MCF 10A (cell line): Measurements from ENCODE around the gene EGFL7. TPM values are rescaled to one million over a fixed set of nuclear protein-coding genes. Genes with fewer than 3 reads are reported as not detected.

ENCODE experiments used
- BruUV-seq: library from RNA; stranded (reverse); fragments of 400-500 nt; replicated peaks from 2 replicates; lab custom pipeline; 2021; lab: Mats Ljungman, UMichigan
- CTCF ChIA-PET: fragments of 300-600 bp; sonication (Branson Sonifier 250); formaldehyde crosslinking; extraction: SDS; loops from one replicate; lab custom pipeline; 2021; ENCODE audit warnings: antibody characterized with exemption, inconsistent platforms; lab: Yijun Ruan, JAX
- POLR2A ChIA-PET: fragments of 300-600, 350-650 bp; sonication (Branson Sonifier 250); formaldehyde crosslinking; extraction: SDS; loops from one replicate; lab custom pipeline; 2020; ENCODE audit warnings: antibody characterized with exemption, inconsistent platforms; lab: Yijun Ruan, JAX
- DNase-seq: peaks from one replicate; pipeline ENCODE4 v3.0.0-alpha.2; 2018; ENCODE audit not compliant: unreplicated experiment
- H3K27ac Mint-ChIP-seq: one replicate; pipeline ENCODE4 v1.8.0; 2022; ENCODE audit warnings: mild to moderate bottlenecking, low read depth, mixed read lengths; ENCODE audit not compliant: unreplicated experiment
- H3K27me3 Mint-ChIP-seq: one replicate; pipeline ENCODE4 v1.8.0; 2022; ENCODE audit warnings: mixed read lengths; ENCODE audit not compliant: insufficient read depth, unreplicated experiment
- H3K36me3 Mint-ChIP-seq: one replicate; pipeline ENCODE4 v1.8.0; 2022; ENCODE audit warnings: mild to moderate bottlenecking, moderate library complexity, mixed read lengths; ENCODE audit not compliant: insufficient read depth, unreplicated experiment
- H3K4me1 Mint-ChIP-seq: one replicate; pipeline ENCODE4 v1.8.0; 2022; ENCODE audit warnings: mixed read lengths; ENCODE audit not compliant: insufficient read depth, unreplicated experiment
- H3K4me3 Mint-ChIP-seq: one replicate; pipeline ENCODE4 v1.8.0; 2022; ENCODE audit warnings: mild to moderate bottlenecking, moderate library complexity, mixed read lengths; ENCODE audit not compliant: unreplicated experiment
- H3K9me3 Mint-ChIP-seq: one replicate; pipeline ENCODE4 v1.8.0; 2022; ENCODE audit warnings: mixed read lengths; ENCODE audit not compliant: unreplicated experiment
- CTCF ChIP-seq: fragments of 200-600 bp; IDR thresholded peaks from one replicate; pipeline ENCODE4 v1.8.0; 2022; ENCODE audit warnings: antibody characterized with exemption, mild to moderate bottlenecking; ENCODE audit not compliant: unreplicated experiment
- intact Hi-C: fragments of 100-400 bp; cut with micrococcal nuclease; formaldehyde crosslinking; loops from 2 replicates; pipeline ENCODE4 v1.14.1; 2022
- total RNA-seq: library from RNA; stranded (reverse); gene quantifications from 2 replicates; pipeline ENCODE4 v1.2.3, GENCODE V29; 2022

The EGFL7 gene
- total RNA-seq, 1 experiment from 2014 or later, result 3.9 TPM

- H3K27me3 Mint-ChIP-seq, result peaks cover 12% of the 10 kb centered on the region
- DNase-seq, result no peak
- no peaks in the 10 kb centered on the region for H3K36me3 Mint-ChIP-seq
- no TSS peak for BruUV-seq
- H3K4me1 Mint-ChIP-seq, result no peaks in the 10 kb centered on the region
- ChIA-PET CTCF (interaction anchor here (0.6 kb wide), 1 partner anchor 109 kb away, joined by 3 read pairs; no protein-coding TSS in a partner anchor), POLR2A (no interaction called here)
- no peak for TF ChIP-seq CTCF
- intact Hi-C loops, result no loop called here
- H3K9me3 Mint-ChIP-seq, result no peaks in the 10 kb centered on the region
- H3K4me3 Mint-ChIP-seq, result no peak overlapping the region
- no peak overlapping the region for H3K27ac Mint-ChIP-seq
Observed at GRCh38 chr9:136653323-136654079, 9.2 kb upstream of the EGFL7 start.

- no peak for TF ChIP-seq CTCF
- Mint-ChIP-seq H3K36me3 (no peaks in the 10 kb centered on the region), H3K4me3 (no peak overlapping the region), H3K27ac (no peak overlapping the region), H3K4me1 (no peaks in the 10 kb centered on the region), H3K9me3 (no peaks in the 10 kb centered on the region), H3K27me3 (peaks cover 20% of the 10 kb centered on the region)
- intact Hi-C loops, result no loop called here
- BruUV-seq, result no TSS peak
- POLR2A ChIA-PET, result no interaction called here
- CTCF ChIA-PET, result interaction anchor here (1.0 kb wide), 2 partner anchors 17 to 72 kb away, joined by 3 to 5 read pairs; no protein-coding TSS in a partner anchor
- no peak for DNase-seq
Observed at GRCh38 chr9:136654820-136655535, 7.7 kb upstream of the EGFL7 start.

- DNase-seq, result no peak
- Mint-ChIP-seq H3K36me3 (no peaks in the 10 kb centered on the region), H3K27me3 (peaks cover 20% of the 10 kb centered on the region), H3K4me1 (no peaks in the 10 kb centered on the region), H3K9me3 (no peaks in the 10 kb centered on the region), H3K27ac (no peak overlapping the region), H3K4me3 (no peak overlapping the region)
- BruUV-seq, result no TSS peak
- TF ChIP-seq CTCF, result no peak
- intact Hi-C loops, result no loop called here
- ChIA-PET POLR2A (no interaction called here), CTCF (interaction anchor here (1.0 kb wide), 3 partner anchors 16 to 72 kb away, joined by 3 to 5 read pairs (median 4); no protein-coding TSS in a partner anchor)
Observed at GRCh38 chr9:136655536-136656182, 7.1 kb upstream of the EGFL7 start.
